Cerebellar nuclear complex (tissue), 1 donor: ENCODE results near the gene ZNF432.
A peak's percentile ranks its signal among the peaks of the same experiment; 100 is the strongest.

Experiments used
- DNase-seq, 2 experiments: peaks; one replicate each; lab custom pipeline; 2025; lab: John Stamatoyannopoulos, UW

ZNF432 gene

DNA sequence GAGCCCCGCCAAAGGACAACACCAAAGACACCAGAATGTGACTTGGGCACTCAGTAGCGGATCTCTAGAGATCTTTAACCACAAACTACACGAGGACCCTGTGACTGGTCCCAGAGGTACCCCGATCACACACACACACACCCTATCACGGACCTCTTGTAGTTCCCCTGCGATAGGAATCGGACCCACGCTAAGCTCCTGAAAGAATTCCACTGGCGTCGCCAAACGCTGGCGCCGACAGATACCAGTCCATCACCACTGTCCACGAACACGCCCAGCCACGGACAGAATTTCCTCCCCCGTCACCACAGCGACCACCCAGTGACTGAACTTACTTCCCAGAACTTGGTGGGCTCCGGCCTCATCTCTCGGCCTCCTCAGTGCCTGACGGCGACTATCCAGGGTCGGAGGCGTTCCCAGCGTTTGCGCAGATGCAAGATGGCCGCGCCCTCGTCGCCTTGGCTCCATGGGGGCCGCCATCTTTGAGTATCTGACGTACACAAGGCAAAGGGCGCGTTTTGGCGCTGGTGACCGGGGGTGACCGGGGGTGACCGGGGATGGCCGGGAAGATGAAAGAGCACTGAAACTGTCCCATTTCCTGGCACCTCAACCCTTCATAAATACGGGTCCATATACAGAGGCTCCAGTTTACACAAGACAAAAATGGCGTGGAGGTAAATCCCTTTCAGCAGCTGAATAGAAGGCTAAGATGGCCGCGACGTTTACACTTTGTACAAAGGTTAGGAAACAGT is 40.7 kb downstream of the ZNF432 start, which contains the start of gene ZNF615:
Gene ZNF615, minus strand, starts transcription at position 406 of the 752 bp plus-strand sequence. CDS start 4,500 bp downstream, outside the sequence.
- peak; percentile 32 to 80 for DNase-seq

DNA sequence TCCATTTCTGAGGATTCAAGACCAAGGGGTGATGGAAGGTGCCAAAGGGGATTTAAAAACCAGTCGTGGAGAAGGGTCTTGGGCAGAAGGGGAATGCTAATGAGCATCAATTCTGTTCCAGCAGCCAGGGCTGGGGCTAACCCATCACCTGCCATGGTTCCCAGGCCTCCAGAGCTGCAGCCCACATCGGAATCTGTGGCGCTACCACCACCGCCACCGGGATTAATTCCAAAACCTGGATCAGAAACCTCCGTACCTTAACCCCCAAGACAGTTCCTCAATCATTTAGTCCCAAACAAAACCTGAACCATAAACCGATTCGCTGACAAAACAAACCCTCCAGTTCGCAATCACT is 41.2 kb downstream of the ZNF432 start:
- DNase-seq, result no peak

- DNase-seq, result no peak
These were observed 54.5 kb downstream of the ZNF432 start for GRCh38 chr19:51994048-51994644.

DNA sequence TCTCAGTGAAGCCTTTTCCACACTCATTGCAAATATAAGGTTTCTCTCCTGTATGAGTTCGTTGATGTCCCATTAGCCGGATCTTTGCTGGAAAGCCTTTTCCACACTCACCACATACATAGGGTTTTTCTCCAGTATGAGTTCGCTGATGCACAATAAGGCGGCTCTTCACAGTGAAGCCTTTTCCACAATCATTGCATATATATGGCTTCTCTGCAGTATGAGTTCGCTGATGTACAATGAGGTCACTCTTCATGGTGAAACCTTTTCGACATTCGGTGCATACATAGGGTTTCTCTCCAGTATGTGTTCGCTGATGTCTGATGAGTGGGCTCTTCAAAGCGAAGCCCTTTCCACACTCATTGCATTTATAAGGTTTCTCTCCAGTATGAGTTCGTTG is 55.2 kb downstream of the ZNF432 start:
- DNase-seq, result no peak

DNA sequence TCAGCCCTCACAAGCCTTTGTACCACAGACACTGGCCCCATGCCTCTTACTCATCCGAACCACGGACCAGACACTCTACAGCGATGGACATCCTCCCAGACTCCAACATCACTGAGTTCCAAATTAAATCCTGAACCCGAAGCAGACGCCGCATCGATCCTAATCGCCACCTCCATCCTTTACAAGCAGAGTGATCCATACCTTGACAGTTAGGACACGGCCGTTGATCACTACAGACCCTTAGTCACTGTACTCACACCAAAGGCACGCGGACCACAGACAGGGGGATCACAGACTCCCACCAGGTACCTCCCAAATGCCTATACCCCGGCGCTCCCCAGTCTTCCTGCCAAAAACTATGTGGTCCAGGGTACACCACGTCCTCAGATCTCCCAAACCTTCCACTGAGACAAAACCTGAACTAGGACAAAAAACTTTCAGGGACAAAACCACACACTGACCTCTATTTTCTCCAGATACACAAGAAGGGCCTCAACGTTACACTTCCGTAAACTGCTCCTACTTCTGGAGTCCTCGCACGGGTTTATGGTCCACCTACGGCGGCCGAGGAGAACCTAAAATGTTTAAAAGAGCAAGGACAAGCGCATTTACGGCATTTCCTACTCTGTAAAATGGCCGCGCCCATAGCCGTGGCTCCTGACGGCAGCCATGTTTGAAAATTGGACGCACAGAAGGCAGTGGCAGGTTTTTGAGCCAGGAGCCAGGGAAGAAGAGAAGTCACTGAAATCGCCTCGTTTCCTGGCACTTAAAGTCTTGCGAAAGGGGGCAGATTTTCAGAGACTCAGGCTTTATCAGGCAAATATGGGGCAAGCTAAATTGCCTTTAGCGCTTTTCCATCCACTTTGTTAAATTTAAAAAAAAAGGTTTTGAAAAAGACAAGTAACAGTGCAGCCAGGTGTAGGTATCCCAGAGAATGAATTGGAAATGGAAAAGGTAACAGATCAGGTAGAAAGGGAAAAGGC is 62.0 kb downstream of the ZNF432 start, which contains the start of gene ZNF350:
Gene ZNF350, minus strand, starts transcription at position 532 of the 983 bp plus-strand sequence. CDS start 12,480 bp downstream, outside the sequence.
- DNase-seq, result peak; percentile 31 to 87

DNA sequence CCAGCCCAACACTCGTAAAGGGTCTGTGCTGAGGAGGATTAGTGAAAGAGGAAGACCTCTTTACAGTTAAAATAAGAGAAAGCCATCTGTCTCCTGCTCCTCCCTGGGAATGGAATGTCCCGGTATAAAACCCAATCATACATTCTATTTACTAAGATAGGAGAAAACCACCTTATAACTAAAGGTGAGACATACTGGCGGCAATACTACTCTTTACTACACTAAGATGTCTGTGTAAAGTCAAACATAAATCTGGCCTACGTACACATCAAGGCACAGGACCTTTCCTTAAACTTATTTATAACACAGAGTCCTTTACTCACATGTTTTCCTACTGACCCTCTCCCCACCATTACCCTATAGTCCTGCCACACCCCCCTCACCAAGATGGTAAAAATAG is 65.3 kb downstream of the ZNF432 start:
- no peak for DNase-seq
